NOMO-1 treated with DMSO at 0.1 percent for 48 hours (cell line): ENCODE data around the gene SCN11A.
A peak's percentile ranks its signal among the peaks of the same experiment; 100 is the strongest.

Experiments
- DNase-seq: peaks from one replicate; lab custom pipeline; 2025; ENCODE audit not compliant: unreplicated experiment; lab: John Stamatoyannopoulos, UW

Gene SCN11A

GRCh38 chr3:39011191-39011736, 40.5 kb downstream of the SCN11A start:
- peak; percentile 85 for DNase-seq

- DNase-seq: no peak
These were observed 46.4 kb downstream of the SCN11A start for GRCh38 chr3:39005295-39005694.
